ENCODE measurements around the gene ROR1. TPM values are rescaled to one million over a fixed set of nuclear protein-coding genes. Genes with fewer than 3 reads are reported as not detected.
A peak's percentile ranks its signal among the peaks of the same experiment; 100 is the strongest.

The ROR1 gene
- total and polyA plus RNA-seq, 2 of the 4 experiments (the other 2 are of a cell fraction): 4.4 to 10.0 TPM

DNA sequence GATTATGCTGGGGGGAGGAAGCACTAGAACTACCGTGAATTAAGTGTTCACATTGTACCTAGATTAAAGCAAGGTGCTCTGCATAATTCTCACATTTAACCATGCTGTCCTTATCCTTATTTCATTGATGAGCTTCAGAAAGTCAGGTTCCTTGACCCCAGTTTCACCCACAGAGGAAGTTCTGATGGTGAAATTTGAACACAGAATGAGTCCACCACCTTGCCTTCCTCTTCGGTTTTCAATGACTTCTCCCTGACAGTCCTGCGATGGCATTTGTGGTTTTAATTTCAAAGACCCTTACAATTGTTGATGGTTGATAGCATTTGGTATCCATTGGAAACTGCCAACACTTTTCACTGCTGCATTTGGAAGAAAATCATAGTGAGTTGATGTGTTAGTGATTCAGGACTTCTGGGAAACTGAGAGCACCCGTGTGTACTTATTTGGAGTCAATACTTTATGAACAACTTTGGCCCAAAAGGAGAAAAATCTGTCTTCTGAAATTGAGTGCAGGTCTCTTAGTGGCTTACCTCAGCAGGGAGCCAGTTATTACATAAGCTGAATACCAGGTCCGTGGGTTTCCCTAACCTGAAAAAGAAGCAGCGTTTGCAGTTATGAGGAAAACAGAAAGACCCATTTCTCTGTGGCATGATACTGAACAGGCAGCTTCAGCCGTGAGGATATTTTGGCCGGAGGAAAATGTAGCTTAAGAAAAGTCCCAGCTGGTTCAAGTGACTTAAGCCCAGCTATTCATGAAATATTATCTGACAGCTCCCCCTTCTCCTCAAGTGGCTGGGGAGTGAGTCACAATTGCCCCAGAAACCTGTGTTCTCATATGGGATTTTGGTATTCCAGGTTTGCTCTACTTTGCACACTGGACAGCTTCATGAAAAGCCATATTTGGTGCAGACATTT lies 47.5 kb downstream of the ROR1 start (continued):
- no peak for TF ChIP-seq CEBPB (IDR thresholded peaks at IDR 0.05; ENCODE audit: low read depth, low read length)
- no peak for TF ChIP-seq NFE2L2 (IDR thresholded peaks at IDR 0.05; ENCODE audit: low read depth, low read length)

DNA sequence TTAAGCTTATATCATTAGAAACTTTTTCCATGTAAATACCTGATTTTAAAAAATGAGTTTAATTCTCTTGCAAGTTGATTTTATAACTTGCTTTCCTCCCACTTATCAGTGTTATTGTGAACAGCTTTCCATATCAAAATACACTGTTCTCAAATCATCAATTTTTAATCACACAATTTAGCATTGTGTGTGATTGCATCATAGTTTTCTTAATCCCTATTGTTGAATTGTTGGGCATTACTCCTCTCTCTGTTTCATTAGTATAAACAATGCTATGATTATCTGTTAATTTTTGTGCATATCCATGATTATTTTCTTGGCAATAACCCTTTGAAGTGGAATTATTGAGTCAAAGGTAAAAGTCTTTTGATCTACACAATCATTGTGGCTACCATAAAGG lies 48.7 kb downstream of the ROR1 start:
- H3K56ac ChIP-seq (ENCODE audit: extremely low read depth, insufficient read depth, low read length): no peak overlapping the region
- no peaks in the 10 kb centered on the region for H3K9me3 ChIP-seq (ENCODE audit: control insufficient read depth, insufficient read depth, low read length)
- H3K9ac ChIP-seq (ENCODE audit: low read depth, low read length): no peak overlapping the region
- H3K27ac ChIP-seq (ENCODE audit: insufficient read depth, low read length): no peak overlapping the region
- in situ Hi-C loops (cut with MboI; ENCODE audit: low sequenced_read_pairs) (loop anchor here (10.0 kb wide), 1 partner anchor 62 kb away; no protein-coding TSS in a partner anchor), intact Hi-C loops (cut with micrococcal nuclease) (loop anchor here (5.0 kb wide), 1 partner anchor 90 kb away; no protein-coding TSS in a partner anchor), dilution Hi-C loops (cut with HindIII; ENCODE audit: low sequenced_read_pairs, unreplicated experiment) (no loop called here)
- H3K4me2 ChIP-seq (ENCODE audit: low read depth, low read length): no peak overlapping the region
- H2AFZ ChIP-seq (replicated peaks; ENCODE audit: low read length, poor library complexity): no peak overlapping the region
- H3K27me3 ChIP-seq (ENCODE audit: control insufficient read depth, insufficient read depth, low read length): no peaks in the 10 kb centered on the region; the same call in 1 of the 2 replicates
- ChIA-PET POLR2A (ENCODE audit: unreplicated experiment) (no interaction called here), CTCF (no interaction called here)
- no peak overlapping the region for H3K18ac ChIP-seq (ENCODE audit: low read depth, low read length)
- peaks cover 13% of the 10 kb centered on the region; the same call in 1 of the 2 replicates for H3K4me1 ChIP-seq (ENCODE audit: control insufficient read depth, insufficient read depth, low read length)
- H4K8ac ChIP-seq (ENCODE audit: low read depth in 2 of 2, low read length in 2 of 2): no peak overlapping the region
- BruUV-seq (replicated peaks): no TSS peak
- H4K91ac ChIP-seq (ENCODE audit: insufficient read depth, low read depth, low read length): no peak overlapping the region
- no peak overlapping the region for H2AK9ac ChIP-seq (replicated peaks; ENCODE audit: low read depth, low read length, poor library complexity)
- no peak overlapping the region for H3K4ac ChIP-seq (ENCODE audit: low read depth, low read length)
- H2AK5ac ChIP-seq (ENCODE audit: low read depth, low read length): no peak overlapping the region
- no peak overlapping the region for H2BK15ac ChIP-seq (ENCODE audit: low read depth, low read length)
- H3K4me3 ChIP-seq (ENCODE audit: insufficient read depth, low read depth, low read length): no peak overlapping the region
- no peak overlapping the region for H2BK20ac ChIP-seq (ENCODE audit: low read depth, low read length)
- H2BK5ac ChIP-seq (ENCODE audit: low read depth, low read length, poor library complexity, severe bottlenecking): no peak overlapping the region
- no peak overlapping the region for H4K5ac ChIP-seq (ENCODE audit: low read depth, low read length)
- H2BK120ac ChIP-seq (ENCODE audit: low read depth, low read length): no peak overlapping the region
- no peak for DNase-seq
- 0 out of 2 replicates have a peak, but pooled peaks cover 4% of the 10 kb centered on the region for H4K20me1 ChIP-seq (ENCODE audit: insufficient read depth, low read length)
- H3K9me1 ChIP-seq (ENCODE audit: insufficient read depth, low read length): no peaks in the 10 kb centered on the region
- ATAC-seq (ENCODE audit: low read depth): no peak
- no peak overlapping the region for H3K14ac ChIP-seq (replicated peaks; ENCODE audit: low read depth, low read length)
- H3K36me3 ChIP-seq (ENCODE audit: control insufficient read depth, insufficient read depth, low read length): no peaks in the 10 kb centered on the region
- TF ChIP-seq RCOR1 (IDR thresholded peaks at IDR 0.05; ENCODE audit: insufficient replicate concordance, low read length): no peak
- TF ChIP-seq CEBPB (IDR thresholded peaks at IDR 0.05; ENCODE audit: low read depth, low read length): peak; percentile 86
- TF ChIP-seq FOS (IDR thresholded peaks at IDR 0.05; ENCODE audit: low read depth, low read length): no peak
- TF ChIP-seq POLR2A (IDR thresholded peaks at IDR 0.05; ENCODE audit: low read depth, low read length): no peak
- no peak for TF ChIP-seq RAD21 (IDR thresholded peaks at IDR 0.05; ENCODE audit: low read length)
- no peak for TF ChIP-seq MAFK (IDR thresholded peaks at IDR 0.05; ENCODE audit: low read depth, low read length)
- TF ChIP-seq NFE2L2 (IDR thresholded peaks at IDR 0.05; ENCODE audit: low read depth, low read length): no peak
- peaks cover 9 to 11% of the 10 kb centered on the region in 2 experiments; a peak in 3 of 4 replicates for H3K79me1 ChIP-seq (ENCODE audit: low read depth in 1 of 2, low read length in 2 of 2)
- no peak overlapping the region for H3K23ac ChIP-seq (ENCODE audit: low read depth, low read length)
